GM21737 (cell line): Measurements from ENCODE around the gene THRB.

Source experiments
- ATAC-seq: cut with Tn5 transposase; IDR thresholded peaks from one replicate; pipeline ENCODE4 v1.9.1; 2021; ENCODE audit warnings: mild to moderate bottlenecking, moderate library complexity; ENCODE audit not compliant: unreplicated experiment

The THRB gene

DNA sequence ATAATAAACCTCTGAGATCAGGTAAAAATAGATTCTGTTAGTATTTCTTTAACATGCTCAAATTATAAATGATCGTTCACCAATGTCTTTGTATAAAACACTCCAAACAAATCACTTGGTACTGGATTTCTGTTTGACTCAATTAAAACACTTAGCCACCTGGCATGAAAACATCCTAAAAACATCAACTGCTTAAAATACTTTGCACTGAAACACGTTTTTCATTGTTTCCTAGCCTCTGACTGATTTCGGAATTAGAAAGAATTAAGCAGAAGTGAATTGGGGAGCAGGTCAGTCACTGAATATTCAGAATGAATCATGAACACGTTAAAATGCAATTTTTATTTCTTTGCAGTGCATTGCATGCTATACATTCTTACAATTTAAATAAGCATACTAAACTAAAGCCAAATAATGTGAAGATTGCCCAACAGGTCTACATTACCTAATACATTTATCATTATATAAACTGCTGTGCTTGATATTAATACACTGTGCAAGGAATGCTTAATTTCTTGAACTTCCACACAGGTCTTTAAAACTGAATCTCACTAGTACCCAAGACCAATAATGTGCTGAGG lies 1.6 kb downstream of the THRB start:
- no peak for ATAC-seq

DNA sequence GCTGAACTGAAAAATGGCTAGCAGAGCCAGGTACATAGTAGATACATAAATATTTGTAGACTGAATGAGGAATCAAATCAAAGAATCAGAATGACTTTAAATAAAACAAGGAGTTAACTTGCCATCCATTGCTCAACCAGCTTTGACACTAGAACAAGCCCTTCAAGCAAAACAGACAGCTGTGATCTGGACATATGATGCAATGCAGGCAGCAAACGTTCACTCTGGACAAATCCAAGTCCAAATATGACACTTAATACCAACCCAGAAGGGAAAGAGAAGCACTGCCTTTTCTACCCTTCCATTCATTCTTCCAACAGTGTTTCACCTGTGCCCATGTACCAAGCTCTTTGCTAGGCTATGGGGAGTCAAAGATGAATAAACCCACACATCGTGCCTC lies 4.5 kb downstream of the THRB start:
- ATAC-seq = no peak

DNA sequence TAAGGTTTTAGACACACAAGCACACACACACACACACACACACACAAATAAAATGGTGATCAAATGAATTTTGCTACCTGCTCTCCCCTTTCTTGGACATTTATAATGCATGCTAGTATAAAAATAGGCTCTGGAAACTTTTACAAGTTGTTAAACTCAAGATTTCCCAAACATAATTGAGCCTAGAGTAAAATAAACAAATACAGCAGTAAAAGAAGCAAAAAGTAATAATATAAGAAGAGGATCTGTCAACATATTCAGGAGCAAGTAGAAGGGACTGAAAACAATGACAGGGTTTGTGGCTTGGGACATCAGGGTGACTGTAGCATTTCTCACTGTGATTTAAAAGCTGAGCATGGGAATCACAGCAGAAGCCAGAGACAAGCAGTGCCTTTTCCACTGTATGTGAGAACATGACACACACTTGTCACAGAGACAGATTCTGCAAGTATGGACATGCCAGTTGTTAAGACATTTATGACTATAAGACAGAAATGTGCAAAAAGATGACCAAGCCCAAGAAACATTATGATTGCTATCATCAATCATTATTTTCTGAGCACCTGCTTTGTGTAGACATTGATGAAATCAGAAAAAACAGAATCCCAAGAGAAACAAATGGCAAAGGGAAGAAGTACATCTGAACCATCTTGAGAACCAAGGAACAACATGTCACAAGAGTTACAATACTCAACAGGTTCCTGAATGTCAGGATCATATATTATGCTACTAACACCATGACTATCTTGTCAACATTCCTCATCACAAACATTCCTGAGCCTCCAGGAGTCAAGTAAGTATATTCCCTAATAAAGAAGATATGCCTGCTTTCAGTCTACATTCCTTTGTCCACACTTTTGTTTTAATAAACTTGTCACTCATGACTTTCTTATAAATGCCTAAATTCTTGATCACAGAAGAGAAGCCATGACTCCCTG lies 7.1 kb downstream of the THRB start:
- ATAC-seq = no peak

DNA sequence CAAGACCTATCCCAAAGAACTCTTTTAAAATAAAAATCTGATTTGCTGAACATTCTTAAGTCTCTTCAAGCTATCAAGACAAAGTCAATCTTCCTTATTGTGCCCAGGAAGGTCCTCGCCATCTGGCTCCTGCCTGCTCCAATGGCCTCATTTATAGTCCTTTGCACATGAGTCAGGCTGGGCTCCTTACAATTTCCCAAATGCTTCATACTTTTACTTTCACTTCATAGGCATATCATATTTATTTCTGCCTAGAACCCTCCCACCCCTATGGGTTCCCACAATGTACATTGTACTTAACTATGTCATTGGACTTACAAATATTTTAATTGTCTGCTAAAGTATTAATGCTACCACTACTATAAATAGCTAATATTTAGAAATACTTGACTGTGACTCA lies 9.1 kb downstream of the THRB start:
- ATAC-seq = no peak

DNA sequence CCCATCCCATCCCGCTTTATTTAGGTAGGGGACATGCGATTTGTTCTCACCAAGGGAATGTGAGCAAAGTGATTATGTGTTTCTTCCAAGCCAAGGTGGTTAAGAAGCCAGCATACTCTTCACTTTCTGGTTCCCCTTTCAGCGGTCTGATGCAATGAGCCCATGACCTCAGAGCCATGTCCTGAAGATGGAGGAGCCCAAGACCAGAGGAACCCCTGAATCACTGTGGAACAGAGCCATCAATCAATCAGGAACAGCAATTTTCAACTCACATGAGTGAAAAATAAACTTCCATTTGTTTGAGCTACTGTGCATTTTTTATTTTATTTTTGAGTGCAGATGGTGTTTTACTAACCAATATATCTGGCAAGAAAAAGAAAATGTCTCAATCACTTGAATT lies 10.8 kb downstream of the THRB start:
- no peak for ATAC-seq

DNA sequence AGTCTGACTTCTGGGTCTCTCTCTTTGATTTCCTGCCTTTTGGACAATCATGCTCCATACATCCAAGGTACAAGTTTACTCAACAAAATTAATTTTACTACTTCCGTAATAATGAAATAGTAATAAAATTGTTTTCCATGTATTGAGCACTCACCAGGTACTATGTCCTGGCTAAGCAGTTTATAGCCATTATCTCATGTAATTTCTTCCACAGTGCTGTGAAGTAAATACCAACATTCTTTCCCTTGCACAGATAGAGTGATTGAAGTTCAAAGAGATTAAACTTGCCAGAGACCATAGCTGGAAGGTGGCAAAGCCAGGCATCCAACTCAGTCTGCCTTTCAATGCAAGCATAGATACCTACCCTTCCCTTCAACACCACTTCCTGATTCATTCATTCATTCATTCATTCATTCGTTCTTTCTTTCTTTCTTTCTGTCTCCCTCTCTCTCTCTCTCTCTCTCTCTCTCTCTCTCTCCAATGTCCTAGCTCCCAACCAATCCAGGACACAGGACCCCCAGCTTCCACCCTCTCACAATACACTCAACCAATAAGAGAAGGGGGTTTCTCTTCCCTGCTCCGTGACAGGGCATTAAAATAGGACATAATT lies 12.4 kb downstream of the THRB start:
- ATAC-seq = no peak

DNA sequence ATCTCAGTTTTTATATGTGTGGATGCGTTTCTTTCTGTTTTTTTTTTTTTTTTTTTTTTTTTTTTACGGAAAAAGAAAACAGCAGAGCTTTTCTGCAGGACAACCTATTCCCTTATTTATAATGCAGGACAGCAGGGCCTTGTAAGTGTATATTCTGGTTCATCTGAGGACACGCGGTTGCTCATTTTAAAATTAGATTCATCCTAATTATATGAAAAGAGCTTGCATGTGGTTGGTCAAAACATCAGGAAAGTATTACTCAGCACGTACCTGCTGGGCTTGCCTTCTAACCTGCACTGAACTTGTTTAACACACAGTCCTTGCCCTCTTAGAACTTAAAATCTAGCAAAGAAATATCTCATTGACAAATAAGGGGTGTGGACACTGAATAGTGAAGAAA lies 13.5 kb downstream of the THRB start:
- no peak for ATAC-seq

DNA sequence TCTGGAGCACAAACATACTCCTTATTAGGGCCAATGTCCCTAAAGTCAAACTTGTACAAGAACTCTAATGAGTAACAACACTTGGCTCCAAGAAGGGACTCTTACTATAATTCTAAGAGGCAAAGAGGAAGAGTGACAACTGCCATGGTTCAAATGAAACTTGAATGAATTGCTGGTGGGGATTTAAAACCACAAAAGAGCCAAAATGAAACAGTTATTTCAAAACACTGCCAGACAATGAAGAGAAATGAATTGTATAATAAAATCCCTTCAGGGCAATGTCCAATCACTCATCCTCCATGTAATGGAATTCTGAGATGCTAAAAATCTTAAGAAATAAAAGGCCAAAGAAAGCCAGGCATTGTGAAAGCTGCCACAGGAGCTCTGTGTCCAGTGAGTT lies 14.2 kb downstream of the THRB start:
- ATAC-seq = no peak

DNA sequence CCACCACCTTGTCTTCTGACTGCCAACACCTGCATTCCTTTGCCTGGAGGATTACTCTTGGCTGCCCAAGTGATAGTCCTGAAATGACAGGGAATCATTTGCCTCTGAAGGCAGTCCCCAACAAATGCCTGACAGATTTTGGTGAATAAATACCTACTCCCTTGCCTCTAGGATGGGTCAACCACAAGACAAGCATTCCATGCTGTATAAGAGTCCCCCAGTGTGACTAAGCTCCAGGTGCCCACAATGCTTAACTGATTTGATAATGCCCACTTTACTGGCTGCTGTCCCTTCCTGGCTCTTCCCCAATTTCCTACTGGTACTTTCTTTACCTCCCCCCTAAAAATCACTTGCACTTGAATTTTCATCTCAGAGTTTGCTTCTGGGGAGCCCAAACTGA lies 14.8 kb downstream of the THRB start:
- ATAC-seq = no peak

DNA sequence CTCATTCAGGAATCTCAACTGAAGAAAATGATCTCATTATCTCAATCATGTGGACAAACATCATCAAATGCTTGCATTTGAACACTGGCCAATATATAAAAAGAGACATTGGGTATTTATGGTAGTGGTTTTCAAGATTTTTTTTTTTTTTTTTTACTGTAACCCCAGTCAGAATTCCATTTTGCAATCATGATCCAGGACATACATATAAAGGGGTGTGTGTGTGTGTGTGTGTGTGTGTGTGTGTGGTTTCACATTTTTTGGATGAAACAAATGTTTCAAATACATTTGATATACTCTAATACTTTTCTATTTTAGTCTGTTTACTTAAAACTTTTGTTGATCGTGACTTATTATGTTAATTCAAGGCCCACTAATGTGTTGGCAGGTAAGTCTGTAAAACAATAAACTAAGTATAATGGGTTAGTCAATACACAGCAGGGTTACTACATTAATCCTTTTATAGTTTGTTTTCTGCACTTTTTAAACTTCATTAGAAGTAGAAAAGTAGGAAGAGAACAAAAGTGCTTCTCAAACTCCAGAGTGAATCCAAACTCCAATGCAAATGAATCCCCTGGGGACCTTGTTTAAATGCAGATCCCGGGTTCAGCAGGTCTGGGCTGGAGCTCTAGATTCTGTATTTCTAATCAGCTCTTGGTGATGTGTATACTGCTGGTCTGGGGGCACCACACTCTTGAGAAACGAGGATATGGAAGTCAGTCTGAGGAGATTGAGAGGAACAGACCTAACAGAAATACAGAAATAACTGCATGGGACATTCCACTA lies 17.6 kb downstream of the THRB start:
- ATAC-seq = no peak

DNA sequence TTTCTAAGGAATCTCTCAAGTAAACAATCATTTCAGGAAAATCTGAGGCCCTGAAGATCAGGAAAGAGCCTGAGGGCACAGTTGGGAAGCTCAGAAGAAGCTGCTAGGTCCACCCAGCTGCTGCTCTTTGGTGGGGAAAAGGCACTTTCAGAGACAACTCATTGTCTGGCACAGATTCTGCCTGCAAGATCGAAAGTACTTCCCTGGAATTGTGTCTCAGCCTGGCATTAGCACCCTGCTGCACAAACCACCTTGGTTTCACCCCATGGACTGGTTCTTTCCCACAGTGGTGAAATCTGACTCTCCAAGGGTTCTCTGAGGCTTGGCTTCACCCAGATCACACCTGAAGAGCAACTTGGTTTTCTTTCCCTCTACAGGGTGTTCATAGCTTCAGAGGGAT lies 18.7 kb downstream of the THRB start:
- no peak for ATAC-seq

DNA sequence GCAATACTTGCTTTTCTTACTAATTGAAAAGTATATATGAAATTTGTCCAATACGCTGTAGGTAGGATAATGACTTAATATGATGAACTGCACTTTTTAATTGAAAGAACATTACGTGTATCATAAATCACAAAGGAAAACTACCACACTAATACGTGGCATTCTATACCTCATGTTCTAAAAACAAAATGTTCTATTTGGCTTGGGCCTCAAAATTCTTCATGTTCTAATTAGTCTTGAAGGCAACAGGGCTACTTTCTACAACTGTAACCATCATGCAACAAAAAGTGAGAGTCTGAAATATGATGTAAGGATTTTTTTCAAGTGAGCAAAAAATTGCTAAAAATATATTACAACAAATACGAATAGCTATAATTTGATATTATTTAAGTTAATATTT lies 19.8 kb downstream of the THRB start:
- ATAC-seq = no peak

DNA sequence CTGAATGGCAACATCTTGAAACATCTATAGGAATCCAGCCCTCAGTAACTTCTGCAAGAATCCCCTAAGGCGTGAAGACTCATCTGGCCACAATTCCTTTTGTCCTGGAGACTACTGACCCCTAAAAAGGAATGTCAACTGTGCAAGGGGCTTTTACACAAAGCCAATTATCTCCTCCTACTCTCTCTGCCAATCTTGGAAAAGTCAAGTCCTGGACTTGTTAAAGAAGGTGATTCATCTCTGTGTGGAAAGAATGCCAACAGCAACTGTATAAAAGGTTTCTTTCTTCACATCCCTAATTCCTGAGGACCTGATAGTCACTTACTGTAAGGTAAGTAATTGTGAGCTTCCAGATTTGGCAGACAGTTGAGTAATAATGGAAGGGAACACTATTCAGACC lies 22.3 kb downstream of the THRB start:
- no peak for ATAC-seq

DNA sequence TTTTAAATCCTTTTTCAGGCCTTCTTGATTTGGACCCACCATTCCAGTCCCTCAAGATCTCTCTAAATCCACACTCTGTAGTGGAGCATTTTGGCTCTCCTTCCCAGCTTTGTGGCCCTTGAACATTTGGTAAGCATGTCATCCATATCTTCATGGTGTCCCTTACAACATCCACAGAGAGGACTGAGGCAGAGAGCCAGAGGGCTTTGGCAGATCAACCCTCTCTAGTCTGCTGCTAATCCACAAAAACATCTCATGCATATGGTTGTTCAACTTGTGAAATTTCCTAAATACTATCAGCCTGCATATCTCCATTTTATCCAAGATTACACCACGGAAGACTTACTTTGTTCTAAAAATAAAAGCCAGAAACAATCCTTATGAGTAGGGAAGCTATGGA lies 23.2 kb downstream of the THRB start:
- ATAC-seq = no peak

DNA sequence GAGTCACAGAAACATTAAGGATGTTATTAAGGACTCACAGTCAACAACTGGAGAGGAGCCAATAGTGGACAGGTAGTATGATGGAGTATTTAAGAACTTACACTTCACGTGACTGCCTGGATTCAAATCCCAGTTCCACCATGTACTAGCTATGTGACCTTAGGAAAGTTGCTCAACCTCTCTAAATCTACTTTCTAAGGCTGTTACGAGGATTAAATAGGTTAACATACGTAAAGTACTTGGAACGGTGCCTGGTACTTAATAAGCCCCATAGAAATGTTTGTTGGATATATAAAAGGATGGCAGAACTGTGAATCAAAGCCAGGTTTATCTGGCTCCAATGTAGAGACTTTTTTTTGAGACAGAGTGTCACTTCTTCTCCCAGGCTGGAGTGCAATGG lies 24.4 kb downstream of the THRB start:
- ATAC-seq = no peak

DNA sequence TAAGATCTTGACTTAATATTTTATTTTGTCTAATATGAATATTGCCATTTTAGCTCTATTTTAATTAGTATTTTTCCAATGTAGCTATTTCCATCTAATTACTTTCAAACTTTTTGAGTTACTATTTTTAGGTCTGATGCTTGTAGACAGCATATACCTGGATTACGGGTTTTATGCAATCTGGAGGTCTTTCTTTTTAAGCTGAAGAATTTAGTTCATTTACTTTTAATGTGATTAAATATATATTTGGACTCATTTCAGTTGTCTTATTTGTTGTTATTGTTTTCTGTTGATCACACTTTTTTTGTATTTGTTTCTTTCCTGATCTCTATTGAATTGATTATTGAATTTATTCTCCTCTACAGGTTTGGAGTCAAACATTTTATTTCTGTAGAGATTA lies 30.3 kb downstream of the THRB start:
- no peak for ATAC-seq

DNA sequence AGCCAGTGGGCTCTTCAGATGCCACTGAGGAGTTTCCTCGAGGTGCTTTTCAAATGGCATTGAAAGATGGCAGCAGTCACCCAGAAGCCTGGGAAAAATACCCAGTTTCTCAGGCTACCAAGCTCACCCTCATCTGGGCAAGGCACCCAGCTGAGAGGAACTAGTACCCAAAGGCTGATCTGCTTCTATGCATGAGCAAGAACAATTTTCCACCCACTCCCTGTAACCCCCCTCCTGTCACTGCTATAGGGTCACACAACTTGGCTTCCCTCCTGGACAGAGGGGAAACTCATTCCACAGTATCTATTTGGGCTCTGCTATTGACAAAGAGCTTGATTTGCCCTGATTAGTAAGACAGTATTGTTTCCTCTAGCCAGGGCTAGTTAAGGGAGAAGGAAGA lies 31.9 kb downstream of the THRB start:
- no peak for ATAC-seq

DNA sequence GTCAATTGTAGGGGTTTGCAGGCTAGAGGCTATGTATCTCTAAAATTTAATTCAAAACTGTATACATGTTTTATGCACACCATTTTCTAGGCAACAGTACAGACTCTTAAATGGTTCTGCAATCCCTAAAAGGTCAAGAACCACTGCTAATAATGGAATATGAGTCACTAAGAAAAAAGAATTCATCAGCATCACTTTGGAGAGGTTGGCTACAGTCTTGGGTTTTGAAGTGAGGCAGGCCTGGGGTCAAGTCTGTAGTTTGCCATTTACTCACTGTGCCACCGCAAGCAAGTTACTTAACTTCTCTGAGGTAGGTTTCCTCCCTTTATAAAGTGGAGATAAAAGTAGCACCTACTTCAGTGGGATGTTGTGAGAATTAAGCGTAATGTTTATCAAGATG lies 33.7 kb downstream of the THRB start:
- ATAC-seq = no peak

DNA sequence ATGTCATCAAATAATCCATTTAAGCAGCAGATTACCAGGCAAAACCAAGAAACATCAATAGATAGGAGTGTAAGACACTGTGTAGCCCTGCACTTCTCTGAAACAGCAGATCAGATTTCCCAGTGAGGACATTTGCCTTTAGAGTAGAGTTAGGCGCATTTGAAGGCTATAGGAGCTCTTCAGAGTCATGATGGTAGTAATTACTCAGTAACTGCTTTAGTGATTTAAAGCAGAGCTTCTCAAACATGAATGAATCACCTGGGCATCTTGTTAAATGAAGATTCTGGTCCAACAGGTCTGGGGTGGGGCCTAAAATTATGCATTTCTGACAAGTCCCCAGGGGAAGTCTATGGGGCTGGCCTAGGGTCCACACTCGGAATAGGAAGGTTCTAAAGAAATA lies 36.9 kb downstream of the THRB start:
- no peak for ATAC-seq

DNA sequence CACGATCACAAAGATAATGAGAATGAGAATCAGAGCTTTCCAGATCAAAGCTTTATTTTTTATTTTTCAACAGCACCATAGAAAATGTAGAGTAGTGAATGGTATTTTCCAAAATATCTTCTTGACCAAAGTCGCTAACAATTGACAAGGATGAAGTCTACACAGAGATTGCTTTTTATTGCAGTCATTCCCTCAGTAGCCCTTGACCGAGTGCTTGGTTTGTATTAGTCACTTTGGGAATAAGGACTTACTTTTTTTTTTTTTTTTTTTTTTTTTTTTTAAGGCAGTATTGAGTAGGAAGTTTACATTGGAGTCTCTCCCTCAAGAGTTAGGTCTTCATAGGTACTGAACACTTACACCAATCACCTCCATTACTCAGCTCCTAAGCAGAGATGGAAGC lies 39.8 kb downstream of the THRB start:
- no peak for ATAC-seq

DNA sequence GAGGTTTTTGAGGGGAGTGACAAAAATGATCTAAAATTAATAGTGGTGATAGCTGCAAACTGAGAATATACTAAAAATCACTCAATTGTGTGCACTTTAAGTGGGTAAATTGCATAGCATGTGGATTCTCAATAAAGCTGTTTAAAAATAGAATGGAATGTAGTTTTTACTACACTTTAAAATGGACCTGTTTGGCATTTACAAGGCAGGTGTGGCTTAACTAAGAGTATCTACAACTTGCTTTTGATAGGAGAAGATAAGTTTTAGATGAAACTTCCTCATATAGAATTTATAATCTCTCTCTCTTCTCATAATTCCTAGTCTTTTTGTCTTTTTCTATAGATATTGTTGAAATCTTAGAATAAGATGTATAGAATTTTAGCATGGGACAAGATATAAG lies 40.3 kb downstream of the THRB start:
- ATAC-seq = no peak
